PC-3 (cell line): ENCODE results near the gene SERHL2. TPM values are rescaled to one million over a fixed set of nuclear protein-coding genes. Genes with fewer than 3 reads are reported as not detected.
"Not testable (repeated sequence)": the region's sequence is repeated elsewhere in the genome, so short reads cannot be mapped to it uniquely, and the experiment has no call there.

Experiments
- ATAC-seq: fragments of 200-7000 bp; cut with Tn5 transposase; 2 replicates; pipeline ENCODE4 v1.9.1; 2020; ENCODE audit warnings: mild to moderate bottlenecking, moderate library complexity
- BruUV-seq: library from RNA; stranded (reverse); fragments of 400-500 nt; replicated peaks from 2 replicates; lab custom pipeline; 2021; lab: Mats Ljungman, UMichigan
- CTCF ChIA-PET: fragments of 300-600 bp; sonication (Branson Sonifier 250); formaldehyde crosslinking; loops from one replicate; lab custom pipeline; 2022; ENCODE audit warnings: antibody characterized with exemption; lab: Charles Lee
- POLR2A ChIA-PET: fragments of 300-600 bp; sonication (Branson Sonifier 250); formaldehyde crosslinking; loops from one replicate; lab custom pipeline; 2022; ENCODE audit warnings: antibody characterized with exemption; ENCODE audit not compliant: unreplicated experiment; lab: Charles Lee
- DNase-seq: peaks from one replicate; pipeline ENCODE4 v3.0.0-alpha.2; 2015
- H2AFZ ChIP-seq: fragments of 300-600 bp; sonication (generic); 2 replicates; pipeline ENCODE4 v1.6.0; 2016; ENCODE audit warnings: antibody characterized with exemption, low read length
- H3F3A ChIP-seq: fragments of 300-600 bp; sonication (generic); one replicate; pipeline ENCODE4 v1.6.0; 2017; ENCODE audit warnings: antibody characterized with exemption, low read length, control low read depth, mild to moderate bottlenecking; ENCODE audit not compliant: unreplicated experiment
- H3K27ac ChIP-seq: fragments of 300-600 bp; sonication (generic); 2 replicates; pipeline ENCODE4 v1.5.1; 2016; ENCODE audit warnings: mild to moderate bottlenecking, low read length
- H3K27me3 ChIP-seq: fragments of 300-600 bp; sonication (generic); 2 replicates; pipeline ENCODE4 v1.6.1; 2016; ENCODE audit warnings: low read length, mixed read lengths
- H3K36me3 ChIP-seq: fragments of 300-600 bp; sonication (generic); 2 replicates; pipeline ENCODE4 v1.6.1; 2016; ENCODE audit warnings: low read depth, mixed run types, low read length, mixed read lengths
- H3K4me1 ChIP-seq: fragments of 300-600 bp; sonication (generic); 2 replicates; pipeline ENCODE4 v1.5.1; 2016; ENCODE audit warnings: low read length; ENCODE audit not compliant: insufficient read depth
- H3K4me2 ChIP-seq: fragments of 300-600 bp; sonication (generic); 2 replicates; pipeline ENCODE4 v1.6.0; 2016; ENCODE audit warnings: low read length
- H3K4me3 ChIP-seq: fragments of 300-600 bp; sonication (generic); 2 replicates; pipeline ENCODE4 v1.5.1; 2016; ENCODE audit warnings: mild to moderate bottlenecking, low read length, mixed read lengths
- H3K79me2 ChIP-seq: fragments of 300-600 bp; sonication (generic); 2 replicates; pipeline ENCODE4 v1.6.1; 2017; ENCODE audit warnings: low read length, mixed read lengths
- H3K9ac ChIP-seq: fragments of 300-600 bp; sonication (generic); 2 replicates; pipeline ENCODE4 v1.6.0; 2016; ENCODE audit warnings: mild to moderate bottlenecking, low read length
- H3K9me2 ChIP-seq: fragments of 300-600 bp; sonication (generic); replicated peaks from 2 replicates; pipeline ENCODE4 v1.6.1; 2016; ENCODE audit warnings: mixed run types, low read length, mixed read lengths
- H3K9me3 ChIP-seq: fragments of 300-600 bp; sonication (generic); 2 replicates; pipeline ENCODE4 v1.6.1; 2016; ENCODE audit warnings: low read length, mixed read lengths
- H4K20me1 ChIP-seq: fragments of 300-600 bp; sonication (generic); 2 replicates; pipeline ENCODE4 v1.6.1; 2016; ENCODE audit warnings: low read length, mixed read lengths
- CTCF ChIP-seq: fragments of 300-600 bp; sonication (generic); conservative IDR thresholded peaks from 2 replicates; pipeline ENCODE4 v1.5.1; 2017; ENCODE audit warnings: antibody characterized with exemption, low read depth, mild to moderate bottlenecking, low read length
- EZH2 ChIP-seq: fragments of 300-600 bp; sonication (generic); IDR thresholded peaks from one replicate; pipeline ENCODE4 v1.6.1; 2017; ENCODE audit warnings: antibody characterized with exemption, mild to moderate bottlenecking, low read length; ENCODE audit not compliant: unreplicated experiment
- EZH2phosphoT487 ChIP-seq: fragments of 300-600 bp; sonication (generic); IDR thresholded peaks from 2 replicates; pipeline ENCODE4 v1.6.1; 2018; ENCODE audit warnings: mild to moderate bottlenecking, antibody characterized with exemption, low read length, borderline replicate concordance
- intact Hi-C: fragments of 100-400 bp; cut with micrococcal nuclease; formaldehyde crosslinking; loops from 2 replicates; pipeline ENCODE4 v1.9.0; 2023
- total RNA-seq: library from RNA; depleted of rRNA; stranded (reverse); fragments of >200 nt; gene quantifications from 2 replicates; pipeline ENCODE4 v1.2.3, GENCODE V29; 2014

Gene SERHL2
- total RNA-seq, 1 experiment from 2014 or later, result 5.4 TPM

GRCh38 chr22:42562279-42562678, 8.5 kb downstream of the SERHL2 start:
- Histone ChIP-seq H3K9me3 (no peaks in the 10 kb centered on the region), H3K36me3 (no peaks in the 10 kb centered on the region), H3K27ac (no peak overlapping the region), H3F3A (no peaks in the 10 kb centered on the region), H3K4me2 (no peak overlapping the region), H3K4me3 (no peak overlapping the region), H3K9me2 (no peaks in the 10 kb centered on the region), H3K27me3 (no peaks in the 10 kb centered on the region), H3K4me1 (no peaks in the 10 kb centered on the region), H4K20me1 (no peaks in the 10 kb centered on the region), H3K79me2 (no peaks in the 10 kb centered on the region), H2AFZ (no peak overlapping the region), H3K9ac (no peak overlapping the region)
- TF ChIP-seq CTCF, result no peak
- TF ChIP-seq EZH2phosphoT487, result no peak
- TF ChIP-seq EZH2, result no peak
- ATAC-seq (no peak), DNase-seq (no peak)
- ChIA-PET POLR2A (no interaction called here), CTCF (no interaction called here)
- no TSS peak for BruUV-seq
- intact Hi-C loops, result no loop called here

GRCh38 chr22:42562684-42563083, 8.9 kb downstream of the SERHL2 start:
- TF ChIP-seq EZH2, result no peak
- no peak for TF ChIP-seq EZH2phosphoT487
- no peak for TF ChIP-seq CTCF
- no peak for ATAC-seq
- no peaks in the 10 kb centered on the region for H3K4me1 ChIP-seq
- no peak overlapping the region for H2AFZ ChIP-seq
- H3F3A ChIP-seq, result no peaks in the 10 kb centered on the region
- no peak overlapping the region for H3K4me3 ChIP-seq
- intact Hi-C loops, result no loop called here
- no peaks in the 10 kb centered on the region for H3K27me3 ChIP-seq
- no TSS peak for BruUV-seq
- H3K36me3 ChIP-seq, result no peaks in the 10 kb centered on the region
- H3K4me2 ChIP-seq, result no peak overlapping the region
- H3K9ac ChIP-seq, result no peak overlapping the region
- DNase-seq, result no peak
- H3K27ac ChIP-seq, result no peak overlapping the region
- H3K9me3 ChIP-seq, result no peaks in the 10 kb centered on the region
- H4K20me1 ChIP-seq, result no peaks in the 10 kb centered on the region
- CTCF ChIA-PET, result no interaction called here
- no peaks in the 10 kb centered on the region for H3K9me2 ChIP-seq
- POLR2A ChIA-PET, result no interaction called here
- no peaks in the 10 kb centered on the region for H3K79me2 ChIP-seq

- ATAC-seq, H3K4me2 ChIP-seq, H4K20me1 ChIP-seq, H3K27ac ChIP-seq, CTCF ChIA-PET, intact Hi-C loops, POLR2A ChIA-PET, H3F3A ChIP-seq, H2AFZ ChIP-seq, H3K27me3 ChIP-seq, H3K9ac ChIP-seq, H3K79me2 ChIP-seq, H3K36me3 ChIP-seq, H3K9me2 ChIP-seq, H3K4me3 ChIP-seq, H3K4me1 ChIP-seq, DNase-seq, H3K9me3 ChIP-seq, BruUV-seq: not testable (repeated sequence)
These were observed 10.2 kb downstream of the SERHL2 start for GRCh38 chr22:42563943-42564342.
